ENCODE data around the gene TBC1D22A.
"Not testable (repeated sequence)": the region's sequence is repeated elsewhere in the genome, so short reads cannot be mapped to it uniquely, and the experiment has no call there.

TBC1D22A gene

DNA sequence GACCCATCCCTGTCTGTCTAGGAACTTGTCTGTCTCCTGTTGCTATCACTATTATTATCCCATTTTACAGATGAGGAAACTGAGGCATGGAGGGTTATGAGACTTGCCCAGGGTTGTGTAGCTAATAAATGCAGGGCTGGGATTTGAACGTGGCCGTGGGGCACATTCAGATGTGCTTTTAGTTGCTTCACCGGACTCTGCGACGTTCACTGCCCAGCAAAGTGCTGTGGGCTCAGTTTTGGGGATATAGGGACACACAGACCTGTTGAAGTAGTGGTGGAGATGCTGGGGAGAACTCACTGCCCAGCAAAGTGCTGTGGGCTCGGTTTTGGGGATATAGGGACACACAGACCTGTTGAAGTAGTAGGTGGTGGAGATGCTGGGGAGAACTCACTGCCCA, 405.5 kb downstream of the TBC1D22A start:
- DNase-seq: not testable (repeated sequence)

DNA sequence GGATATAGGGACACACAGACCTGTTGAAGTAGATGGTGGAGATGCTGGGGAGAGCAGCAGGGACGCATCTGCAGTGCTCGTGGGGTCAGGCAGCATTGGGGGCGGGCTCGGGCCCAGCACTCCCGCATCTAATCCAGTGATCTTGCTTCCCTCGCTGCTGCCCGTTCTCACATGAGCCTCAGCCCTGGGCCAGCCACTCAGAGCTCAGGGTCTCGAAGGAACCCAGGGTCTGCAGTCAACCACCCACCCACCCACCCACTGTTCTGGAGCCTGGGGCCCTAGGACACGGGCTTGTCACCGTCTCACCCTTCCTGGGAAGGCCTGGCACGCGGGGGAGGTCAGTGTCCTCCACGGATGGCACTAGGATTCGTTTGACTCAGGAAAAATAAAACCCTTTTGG, 406.0 kb downstream of the TBC1D22A start:
- no peak for DNase-seq

DNA sequence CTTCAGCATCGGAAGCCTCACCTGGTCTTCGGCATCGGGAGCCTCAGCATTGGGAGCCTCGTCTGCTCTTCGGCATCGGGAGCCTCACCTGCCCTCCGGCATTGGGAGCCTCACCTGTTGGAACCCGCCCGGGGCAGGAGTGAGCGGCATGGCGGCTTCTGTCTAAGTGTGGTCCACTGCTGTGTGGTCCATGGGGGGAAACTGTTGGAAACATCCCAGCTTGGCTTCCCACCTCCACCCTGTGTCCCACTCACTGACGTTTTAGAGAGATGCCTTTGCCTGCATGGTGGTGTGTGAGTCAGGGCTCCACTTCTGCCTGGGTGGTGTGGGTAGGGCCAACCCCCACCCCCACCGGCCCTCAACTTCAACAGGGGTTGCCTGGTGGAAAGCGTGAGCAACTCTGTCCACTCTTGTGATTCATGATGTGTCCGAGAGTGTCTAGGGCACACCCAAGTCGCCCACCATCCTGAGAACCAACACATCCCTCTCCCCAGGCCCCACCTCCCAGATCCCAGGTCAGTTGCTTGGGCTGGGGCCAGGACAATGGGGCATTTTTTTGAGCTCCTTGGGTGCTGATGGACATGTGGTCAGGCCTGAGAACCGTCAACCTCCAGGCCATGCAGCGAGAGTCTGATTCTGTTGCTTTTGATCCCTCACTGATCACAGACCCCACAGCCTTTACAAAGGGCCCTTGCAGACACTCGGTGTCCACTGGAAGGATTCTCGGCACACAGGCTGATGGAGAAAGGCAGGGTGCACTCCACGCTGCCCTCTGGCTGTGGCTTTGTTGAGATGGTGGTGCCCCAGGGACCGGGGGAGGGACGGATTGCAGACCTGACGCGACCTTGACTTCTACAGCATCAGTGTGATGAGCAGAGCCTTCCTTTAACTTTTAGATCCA, 406.7 kb downstream of the TBC1D22A start:
- no peak for DNase-seq

DNA sequence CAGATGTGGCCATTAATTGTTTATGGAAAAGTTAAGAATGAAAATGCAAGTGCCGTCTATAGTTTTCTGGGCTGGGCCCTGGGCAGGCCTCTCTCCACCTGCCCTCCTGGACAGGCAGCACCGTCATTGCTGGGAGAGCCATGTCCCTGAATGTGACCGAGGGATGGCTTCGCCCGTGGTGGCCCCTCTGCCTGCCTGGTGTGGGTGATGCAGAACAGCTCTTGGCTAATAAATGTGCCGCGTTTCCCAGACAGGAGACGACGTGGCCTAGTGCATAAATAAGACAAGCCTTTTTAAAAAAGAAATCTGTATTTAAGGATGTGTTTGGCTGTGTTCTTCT, 407.3 kb downstream of the TBC1D22A start:
- DNase-seq: no peak

DNA sequence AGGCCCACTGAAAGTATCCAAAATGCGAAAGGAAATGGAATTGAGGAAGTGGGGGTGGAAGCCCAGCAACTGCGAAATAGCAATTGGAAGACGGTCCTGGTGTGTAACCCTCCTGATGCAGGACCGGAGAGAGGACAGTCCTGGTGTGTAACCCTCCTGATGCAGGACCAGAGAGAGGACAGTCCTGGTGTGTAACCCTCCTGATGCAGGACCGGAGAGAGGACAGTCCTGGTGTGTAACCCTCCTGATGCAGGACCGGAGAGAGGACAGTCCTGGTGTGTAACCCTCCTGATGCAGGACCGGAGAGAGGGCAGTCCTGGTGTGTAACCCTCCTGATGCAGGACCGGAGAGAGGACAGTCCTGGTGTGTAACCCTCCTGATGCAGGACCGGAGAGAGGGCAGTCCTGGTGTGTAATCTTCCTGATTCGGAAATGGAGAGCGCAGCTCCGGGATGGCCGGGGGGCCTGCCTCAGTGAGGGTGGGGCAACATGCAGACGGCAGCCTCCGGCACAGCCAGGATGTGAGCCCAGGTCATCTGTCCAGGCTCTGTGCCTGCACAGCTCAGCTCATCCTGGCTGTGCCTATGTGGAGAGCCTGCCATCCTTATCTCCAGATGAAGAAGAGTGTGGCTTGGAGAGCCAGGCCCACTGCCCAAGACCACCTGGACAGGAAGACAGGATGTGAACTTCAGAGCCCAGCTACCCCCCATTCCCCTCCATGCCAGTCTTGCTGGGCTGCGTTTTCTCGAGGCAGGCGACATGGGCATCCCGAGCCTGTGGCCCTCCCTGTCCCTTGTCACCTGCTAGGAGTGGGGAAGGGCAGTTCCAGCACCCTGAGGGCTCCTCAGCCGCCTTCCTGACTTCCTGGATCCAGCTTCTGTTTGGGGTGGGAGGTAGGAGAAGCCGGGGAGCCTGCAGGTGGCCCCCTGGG, 408.3 kb downstream of the TBC1D22A start:
- not testable (repeated sequence) for DNase-seq

DNA sequence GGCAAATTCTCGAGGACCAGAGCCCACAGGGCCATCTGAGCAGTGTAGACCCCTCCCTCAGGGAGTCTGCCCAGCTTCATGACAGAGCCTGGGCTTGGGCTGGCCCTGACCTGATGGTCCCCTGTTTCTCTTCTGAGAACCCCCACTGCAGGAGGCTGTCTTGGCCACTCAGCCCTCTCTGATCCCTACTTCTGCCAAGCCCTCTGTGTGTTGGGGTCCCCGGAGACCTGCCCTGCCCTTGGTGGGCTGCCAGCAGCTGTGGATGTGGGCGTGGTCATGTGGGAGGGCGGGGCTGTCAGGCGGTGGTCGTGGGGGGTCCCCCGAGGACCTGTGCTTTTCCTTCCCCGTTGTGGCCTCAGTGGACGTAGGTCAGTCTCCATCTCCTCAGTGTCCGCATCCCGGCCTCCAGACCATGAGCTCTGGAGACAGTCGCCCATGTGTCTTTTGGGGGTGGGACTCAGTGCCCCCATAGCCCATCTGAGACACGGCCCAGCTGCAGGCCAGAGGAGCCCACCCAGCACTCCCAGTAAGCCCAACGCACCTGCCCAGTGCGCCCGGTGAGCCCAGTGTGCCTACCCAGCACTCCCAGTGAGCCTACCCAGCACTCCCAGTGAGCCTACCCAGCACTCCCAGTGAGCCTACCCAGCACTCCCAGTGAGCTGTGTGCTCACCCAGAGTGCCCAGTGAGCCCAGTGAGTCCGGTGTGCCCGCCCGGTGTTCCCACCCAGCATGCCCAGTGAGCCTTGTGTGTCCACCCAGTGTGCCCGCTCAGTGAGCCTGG, 409.2 kb downstream of the TBC1D22A start:
- no peak for DNase-seq

DNA sequence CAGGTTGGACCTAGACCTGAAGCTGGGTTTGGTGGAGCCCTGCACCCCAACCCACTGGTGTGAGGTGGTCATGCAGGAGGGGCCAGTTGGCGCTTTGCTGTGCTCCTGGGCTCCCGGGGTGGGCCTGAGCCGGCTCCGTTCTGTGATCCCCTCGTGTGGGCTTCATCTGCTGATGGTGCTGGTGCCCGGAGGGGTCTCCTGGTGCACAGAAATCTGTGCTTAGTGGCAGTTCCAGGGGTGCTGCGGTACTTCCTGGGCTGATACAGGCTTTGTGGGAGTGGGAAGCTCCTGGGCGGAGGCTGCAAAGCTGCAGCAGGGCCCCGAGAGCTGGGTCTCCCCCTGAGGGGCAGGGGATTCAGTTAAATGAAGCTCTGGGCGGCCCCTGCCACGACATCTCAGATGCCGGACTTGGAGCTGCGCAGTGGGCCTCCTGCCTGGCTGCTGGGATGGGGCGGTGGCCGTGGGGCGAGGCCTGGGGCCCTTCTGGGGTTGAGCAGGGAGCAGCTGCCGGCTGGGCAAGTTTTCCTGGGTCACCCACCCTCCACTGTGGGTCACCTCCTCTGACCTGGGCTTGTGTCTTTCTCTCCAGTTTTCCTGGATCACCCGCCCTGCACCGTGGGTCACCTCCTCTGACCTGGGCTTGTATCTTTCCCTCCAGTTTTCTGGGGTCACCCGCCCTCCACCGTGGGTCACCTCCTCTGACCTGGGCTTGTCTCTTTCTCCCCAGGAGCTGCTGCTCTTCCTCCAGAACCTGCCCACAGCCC, 410.5 kb downstream of the TBC1D22A start:
- no peak for DNase-seq

DNA sequence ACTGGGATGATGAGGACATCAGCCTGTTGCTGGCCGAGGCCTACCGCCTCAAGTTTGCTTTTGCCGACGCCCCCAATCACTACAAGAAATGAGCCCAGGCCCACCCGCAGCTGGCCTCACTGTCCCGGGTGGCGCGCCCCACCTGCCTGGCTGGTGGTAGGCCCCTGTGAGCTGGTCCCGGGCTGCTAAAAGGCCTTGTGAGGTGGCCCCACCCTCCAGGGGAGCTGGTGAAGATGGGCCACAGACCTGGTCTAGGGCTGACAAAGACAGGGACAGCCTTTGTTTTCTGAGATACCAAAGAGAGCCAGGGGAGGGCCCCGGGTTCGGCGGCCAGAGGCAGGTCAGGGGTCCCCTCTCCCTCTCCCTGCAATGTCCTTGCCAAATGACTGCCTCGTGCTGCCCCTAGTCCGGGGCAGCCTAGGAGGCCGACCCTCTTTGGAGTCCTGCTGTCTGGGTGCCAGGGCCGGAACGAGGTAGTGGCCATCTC, 411.1 kb downstream of the TBC1D22A start:
- no peak for DNase-seq

DNA sequence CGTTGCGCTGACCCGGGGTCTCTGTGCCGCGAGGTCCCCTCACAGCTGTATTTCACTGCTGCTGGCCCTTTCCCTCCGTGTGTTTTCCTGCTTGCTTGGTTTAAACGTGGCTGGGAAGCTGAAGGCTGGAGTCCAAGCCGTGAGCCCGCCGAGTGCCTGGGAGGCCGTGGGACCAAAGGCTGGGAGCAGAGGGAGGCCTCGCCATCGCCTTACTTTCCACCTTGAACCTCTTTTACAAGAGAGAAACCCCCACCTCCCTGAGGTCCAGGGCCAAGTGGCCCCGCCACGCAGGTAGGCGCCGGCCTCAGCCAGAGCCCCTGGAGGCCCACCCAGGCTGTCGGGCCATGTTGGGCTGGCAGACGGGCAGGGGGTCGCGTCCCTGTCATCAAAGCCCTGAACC, 411.6 kb downstream of the TBC1D22A start:
- no peak for DNase-seq

DNA sequence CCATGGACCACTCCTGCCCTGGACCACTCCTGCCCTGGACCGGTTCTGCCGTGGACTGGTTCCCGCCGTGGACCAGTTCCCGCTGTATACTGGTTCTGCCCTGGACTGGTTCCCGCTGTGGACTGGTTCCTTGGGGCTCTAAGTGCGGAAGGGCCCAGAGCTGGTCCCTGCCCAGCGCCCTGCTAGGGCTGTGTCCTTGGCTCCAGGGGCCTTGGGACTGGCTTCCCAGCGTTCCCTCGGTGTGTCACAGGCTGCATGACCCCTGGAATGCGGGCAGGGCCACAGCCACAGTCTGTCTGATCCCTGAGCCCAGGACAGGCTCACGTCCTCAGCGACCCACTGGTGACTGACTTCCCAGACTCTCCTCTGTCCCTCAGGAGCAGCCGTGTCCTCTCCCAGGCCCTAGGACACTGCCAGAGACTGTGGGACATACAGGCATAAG, 412.2 kb downstream of the TBC1D22A start:
- DNase-seq: no peak

DNA sequence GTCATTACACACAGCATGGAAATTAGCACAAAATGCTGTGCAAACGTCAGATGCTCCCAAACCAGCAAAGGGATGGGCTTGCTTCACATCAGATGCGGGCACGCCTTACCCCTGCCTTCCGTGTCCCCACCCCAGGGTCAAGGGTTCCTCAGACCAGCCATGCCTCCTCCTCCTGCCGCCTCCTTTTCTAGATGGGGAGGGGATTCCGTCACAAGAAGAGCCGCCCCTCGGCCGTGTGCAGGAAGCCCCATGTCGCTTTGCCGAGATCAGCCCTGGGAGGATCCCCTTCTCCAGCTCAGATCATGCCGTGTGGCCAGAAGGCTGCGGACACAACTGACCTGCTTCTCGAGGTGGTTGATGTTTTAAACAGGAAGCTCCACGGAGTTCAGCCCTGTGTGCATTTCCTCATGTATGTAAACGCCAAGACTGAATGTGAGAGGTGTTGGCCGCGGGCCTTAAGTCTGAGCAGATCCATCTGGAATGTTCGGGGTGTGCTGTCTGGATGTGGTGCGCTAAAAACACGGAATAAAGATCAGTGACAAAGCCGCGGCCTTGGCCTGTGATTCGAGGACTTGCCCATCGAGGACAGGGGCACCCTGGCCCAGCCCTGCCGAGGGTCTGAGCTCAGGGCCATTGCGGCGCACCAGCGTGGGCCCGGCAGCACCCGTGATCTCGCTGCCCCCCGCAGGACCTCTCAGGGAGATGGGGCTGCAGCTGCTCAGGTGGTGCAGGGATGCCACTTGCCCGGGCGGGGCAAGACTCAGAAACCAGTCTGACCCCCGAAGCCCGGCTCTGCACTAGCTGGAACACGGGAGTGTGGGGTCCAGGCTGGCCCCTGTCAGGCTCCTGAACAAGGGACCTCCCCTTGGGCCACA, 412.9 kb downstream of the TBC1D22A start:
- no peak for DNase-seq

DNA sequence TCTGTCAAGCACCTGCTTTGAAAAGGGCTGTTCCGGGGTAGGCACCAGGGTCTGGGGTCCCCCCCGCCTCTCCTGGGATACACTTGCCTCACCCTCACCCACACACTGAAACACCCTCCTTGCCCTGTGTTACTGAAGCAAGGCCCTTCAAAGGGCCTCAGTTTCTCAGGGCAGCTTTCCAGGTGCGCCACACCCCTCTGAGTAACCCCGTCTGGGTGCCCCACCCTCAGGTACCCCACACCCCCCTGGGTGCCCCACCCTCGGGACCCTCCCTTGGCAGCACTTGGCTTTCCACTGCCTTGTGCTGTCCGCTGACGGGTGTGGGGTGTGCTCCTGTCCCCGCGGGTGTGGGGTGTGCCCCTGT, 413.6 kb downstream of the TBC1D22A start:
- no peak for DNase-seq

DNA sequence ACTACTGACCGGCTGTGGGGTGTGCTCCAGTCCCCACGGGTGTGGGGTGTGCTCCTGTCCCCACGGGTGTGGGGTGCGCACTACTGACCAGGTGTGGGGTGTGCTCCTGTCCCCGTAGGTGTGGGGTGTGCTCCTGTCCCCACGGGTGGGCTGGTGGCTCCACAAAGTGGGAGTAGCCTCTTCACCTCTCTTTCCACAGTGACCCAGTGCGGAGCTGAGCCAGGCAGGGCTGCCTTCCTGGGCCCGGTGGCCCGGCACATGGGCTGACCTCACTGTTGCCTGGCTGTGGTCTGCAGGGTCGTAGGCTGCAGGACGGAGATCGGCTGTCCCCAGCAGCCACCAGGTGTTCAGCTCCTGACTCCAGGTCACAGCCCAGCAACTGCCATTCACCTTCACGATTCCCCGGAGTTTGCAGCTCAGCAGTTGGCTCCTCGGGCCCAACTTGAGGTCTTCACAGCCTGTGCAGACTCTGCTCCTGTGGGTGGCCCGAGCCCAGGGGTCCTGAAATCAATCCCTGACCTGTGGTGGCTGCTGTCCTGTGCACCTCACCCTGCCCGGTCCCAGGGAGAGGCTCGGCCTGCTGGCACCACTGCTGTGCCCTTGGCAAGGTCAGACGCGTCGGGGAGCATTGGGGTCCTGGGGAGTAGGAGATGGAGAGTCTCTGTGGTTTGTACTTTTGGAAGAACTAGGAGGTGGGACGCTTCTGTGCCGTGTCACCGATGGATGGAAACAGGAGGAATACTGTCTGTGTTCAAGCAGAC, 414.3 kb downstream of the TBC1D22A start:
- no peak for DNase-seq

DNA sequence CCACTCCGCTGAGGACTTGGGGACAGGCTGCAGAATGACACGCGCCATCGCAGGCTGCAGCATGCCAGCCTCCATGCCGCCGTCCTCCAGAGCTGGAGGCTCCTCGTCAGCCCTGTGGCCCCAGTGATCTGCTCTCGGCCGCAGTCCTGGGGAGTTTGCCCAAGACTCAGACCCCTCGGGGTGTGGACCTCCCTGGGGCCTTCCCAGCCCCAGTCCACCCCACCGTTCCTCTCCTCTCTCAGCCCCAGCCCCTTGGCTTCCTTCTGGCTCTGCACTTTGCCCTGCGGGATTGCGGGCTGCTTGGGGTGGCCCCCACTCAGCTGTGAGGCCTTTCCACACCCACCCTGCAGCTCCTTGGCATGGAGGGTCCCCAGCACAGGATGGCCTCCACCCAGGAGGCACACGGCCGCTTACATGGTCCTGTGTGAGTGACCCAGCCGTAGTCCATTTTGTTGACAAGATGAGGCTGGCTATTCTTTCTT, 414.9 kb downstream of the TBC1D22A start:
- DNase-seq: no peak

DNA sequence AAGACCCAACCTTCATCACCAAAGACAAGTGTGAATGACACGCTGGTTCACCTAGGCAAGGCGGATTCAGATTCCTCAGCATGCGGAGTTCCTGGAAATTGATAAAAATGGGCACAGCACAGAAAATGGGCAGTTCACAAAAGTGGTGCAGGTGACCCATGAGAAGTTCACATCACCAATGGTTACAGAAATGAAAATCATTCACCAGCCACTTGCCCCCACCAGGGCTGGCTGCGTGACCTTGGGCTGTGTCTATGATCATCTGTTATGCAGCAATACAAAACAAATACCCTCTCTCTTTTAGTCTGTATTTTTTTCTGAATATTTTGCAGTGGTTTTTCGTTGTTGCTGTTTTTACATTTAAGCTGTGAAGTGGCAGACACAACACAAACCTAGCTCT, 415.9 kb downstream of the TBC1D22A start:
- DNase-seq: no peak

DNA sequence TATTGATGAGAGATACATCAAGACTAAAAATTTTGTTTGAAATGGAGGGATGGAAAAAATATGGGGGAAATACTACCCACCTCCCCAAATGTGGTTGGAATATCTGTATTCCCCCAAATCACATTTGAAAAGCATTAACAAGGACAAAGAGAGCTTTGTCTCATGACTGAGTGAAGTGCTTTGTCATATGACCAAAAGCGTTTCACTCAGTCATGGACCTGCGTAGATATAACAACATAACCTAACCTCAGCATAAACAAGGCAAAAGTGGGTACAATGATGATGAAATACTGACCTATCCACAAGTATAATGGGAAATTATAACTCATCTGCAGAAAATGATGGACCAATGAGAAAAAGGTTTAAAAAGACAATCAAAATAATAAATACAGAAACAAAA, 418.3 kb downstream of the TBC1D22A start:
- no peak for DNase-seq

DNA sequence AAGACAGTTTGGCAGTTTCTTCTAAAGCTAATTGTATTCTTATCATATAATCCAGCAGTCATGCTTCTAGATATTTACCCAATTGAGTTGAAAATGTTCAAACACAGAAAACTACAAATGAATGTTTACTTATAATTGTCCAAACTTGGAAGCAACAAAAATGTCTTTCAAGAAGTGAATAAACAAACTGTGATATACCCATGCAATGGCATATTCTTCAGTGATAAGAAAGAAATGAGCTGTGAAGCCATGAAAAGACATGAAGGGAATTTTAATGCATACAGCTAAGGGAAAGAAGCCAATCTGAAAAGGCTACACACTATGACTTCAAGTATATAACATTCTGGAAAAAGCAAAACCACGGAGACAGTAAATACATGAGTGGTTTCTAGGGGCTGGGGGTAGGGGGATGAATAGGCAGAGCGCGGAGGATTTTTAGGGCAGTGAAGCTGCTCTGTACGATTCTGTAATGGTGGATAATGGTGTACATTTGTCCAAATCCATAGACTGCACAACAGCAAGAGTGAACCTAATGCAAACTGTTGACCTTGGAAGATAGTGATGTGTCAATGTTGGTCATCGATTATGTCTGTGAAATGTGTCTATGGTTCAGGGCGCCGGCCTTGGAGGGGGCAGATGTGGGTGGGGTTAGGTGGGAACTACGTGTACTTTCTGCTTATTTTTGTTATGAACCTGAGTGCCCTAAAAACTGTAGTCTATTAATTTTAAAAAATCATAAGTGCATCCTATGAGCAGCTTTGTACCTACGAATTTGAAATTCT, 424.9 kb downstream of the TBC1D22A start:
- no peak for DNase-seq

DNA sequence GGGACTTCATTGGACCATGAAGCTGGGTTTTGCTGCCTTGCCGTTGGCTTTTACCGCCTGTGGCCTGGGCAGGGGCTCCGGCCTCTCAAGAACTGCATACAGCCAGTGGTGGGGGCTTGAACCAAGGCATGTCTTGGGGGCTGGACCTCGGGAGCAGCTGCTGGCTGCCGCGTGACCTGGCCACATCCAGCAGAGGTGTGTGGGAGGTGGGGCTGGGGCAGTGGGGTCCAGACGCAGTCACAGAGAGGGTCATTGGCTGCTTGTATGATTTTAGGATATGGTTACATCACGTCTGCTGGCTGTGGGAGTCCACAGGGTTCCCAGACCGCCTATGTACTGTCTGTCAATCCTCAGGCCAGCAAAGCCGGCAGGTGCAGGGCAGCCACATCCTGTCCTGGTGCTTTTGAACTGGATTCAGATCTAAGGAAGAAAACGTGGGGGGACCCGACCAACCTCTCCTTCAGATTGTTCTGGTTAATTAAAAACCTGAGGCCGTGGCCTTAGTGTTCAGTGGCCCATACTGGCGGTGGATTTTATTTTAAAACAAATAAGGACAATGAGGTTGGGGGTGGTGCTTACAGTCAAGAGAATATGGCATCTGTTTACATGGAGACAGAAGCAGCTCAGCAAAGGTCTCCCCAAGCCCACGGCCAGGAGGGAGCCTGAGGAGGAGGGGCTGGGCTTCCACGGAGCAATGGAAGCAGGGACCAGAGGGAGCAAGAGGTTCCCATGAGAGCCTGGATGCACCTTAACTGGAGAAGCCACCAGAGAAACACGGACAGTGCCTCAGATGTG, 426.0 kb downstream of the TBC1D22A start:
- no peak for DNase-seq

Data from activated CD4-positive, alpha-beta T cell treated with anti-CD3 and anti-CD28 coated beads for 1 hour (primary cell).